GM18867 (cell line): ENCODE data around the gene KRT34.
"Not testable (repeated sequence)": the region's sequence is repeated elsewhere in the genome, so short reads cannot be mapped to it uniquely, and the experiment has no call there.

Experiments used
- ATAC-seq: cut with Tn5 transposase; IDR thresholded peaks from one replicate; pipeline ENCODE4 v1.9.1; 2021; ENCODE audit warnings: mild to moderate bottlenecking, moderate library complexity; ENCODE audit not compliant: unreplicated experiment

Gene KRT34

DNA sequence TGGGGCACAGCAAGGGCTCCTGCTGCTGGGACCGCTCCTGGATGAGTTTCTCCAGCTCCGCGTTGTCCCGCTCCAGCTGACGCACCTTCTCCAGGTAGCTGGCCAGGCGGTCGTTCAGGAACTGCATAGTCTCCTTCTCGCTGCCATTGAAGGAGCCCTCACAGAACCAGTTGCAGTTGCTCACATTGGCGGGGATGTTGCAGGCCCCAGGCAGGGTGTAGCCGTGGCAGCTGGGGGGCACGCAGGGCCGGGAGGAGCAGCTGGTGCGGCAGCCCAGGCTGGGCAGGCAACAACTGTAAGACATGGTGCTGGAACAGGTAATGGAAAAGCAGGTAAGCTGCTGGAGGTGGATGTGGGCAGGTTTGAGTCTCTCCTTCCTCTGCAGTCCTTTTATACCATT is at the start of gene KRT34:
TSS of gene KRT34 (minus strand) at position 364 of the 400 bp plus-strand sequence. CDS start at position 304, 60 bp downstream.
- ATAC-seq: not testable (repeated sequence)

DNA sequence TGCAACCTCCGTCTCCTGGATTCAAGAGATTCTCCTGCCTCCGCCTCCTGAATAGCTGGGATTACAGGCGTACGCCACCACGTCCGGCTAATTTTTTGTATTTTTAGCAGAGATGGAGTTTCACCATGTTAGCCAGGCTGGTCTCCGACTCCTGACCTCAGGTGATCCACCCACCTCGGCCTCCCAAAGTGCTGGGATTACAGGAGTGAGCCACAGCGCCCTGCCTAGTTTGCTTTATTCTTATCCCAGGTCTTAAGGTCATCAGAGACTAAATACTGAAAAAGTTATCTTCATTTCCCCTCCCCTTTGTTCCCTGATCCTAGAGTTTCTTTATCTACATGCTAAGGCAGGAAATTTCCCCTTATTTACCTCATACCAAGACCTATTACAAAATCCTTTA is 48.3 kb upstream of the KRT34 start:
- ATAC-seq: not testable (repeated sequence)

DNA sequence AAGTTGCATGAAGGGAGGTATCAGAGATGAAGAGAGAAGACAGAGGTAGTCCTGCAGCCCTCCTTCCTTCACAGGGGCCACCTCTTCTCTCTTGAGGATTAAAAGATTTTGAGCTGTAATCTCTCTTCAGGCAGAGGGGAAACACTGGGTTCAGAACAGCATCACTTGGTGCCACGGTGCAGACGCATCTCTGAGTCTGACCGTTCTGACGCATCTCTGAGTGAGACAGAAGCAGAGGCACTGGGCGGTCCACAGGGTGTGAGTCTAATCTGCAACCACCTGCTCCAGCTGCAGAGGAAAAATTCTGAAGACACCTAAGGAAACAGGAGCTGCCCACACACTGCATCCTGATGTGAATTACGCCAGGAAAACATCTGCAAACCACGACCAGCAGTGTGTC is 47.6 kb upstream of the KRT34 start:
- ATAC-seq: no peak

DNA sequence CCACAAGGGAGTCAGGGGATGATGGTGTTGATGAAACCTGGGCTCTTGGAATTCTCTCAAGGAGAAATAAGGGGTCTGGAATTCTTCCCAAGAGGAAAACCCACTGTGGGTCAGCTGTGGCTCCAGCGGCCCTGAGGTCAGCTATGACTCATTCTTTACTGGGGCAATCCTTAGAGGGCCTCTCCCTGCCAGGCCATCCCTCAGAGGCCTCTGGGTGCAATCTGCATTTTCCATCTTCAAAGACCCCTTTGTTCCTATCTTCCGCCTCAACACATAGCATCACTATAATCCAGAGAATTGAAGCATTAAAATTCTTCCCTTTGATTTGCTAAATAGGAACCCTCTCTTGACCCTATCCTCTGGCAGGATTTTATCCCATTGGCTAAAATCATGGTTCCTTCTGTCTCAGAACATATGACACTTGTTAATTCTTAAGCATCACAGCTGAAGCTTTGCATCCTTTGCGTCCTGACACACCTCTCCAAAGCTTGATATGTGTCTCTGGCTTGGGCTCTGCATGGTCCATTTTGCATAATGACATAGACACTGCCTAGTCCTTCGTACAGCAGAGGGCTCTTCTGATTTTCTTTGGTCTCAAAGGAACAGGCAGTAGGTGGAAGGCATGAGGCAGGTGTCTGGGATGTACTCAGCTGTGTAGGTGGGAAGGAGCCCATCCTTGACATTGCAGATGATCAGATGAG is 46.6 kb upstream of the KRT34 start:
- no peak for ATAC-seq

DNA sequence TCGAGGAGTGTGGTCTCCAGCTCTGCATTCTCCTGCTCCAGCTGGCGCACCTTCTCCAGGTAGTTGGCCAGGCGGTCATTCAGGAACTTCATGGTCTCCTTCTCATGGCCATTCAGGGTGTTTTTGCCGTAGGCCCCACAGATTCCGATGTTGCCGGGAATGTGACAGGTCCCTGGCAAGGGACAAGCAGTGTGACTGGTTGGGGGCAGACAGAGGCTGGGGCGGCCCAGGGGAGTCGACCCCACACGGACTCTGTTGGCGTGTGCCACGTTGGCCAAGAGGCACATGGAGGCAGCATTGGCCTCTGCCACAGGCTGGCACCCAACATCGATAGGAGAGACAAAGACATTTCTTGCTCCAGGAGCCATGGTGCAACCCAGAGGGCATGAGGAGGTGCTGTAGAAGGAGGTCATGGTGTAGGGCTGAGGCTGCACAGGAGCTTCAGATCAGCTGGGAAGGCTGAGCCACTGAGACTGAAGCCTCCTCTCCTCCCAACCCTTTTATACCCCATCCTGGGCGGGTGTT is 42.1 kb upstream of the KRT34 start, which contains the start of gene KRT37:
TSS of gene KRT37 (minus strand) at position 475 of the 525 bp plus-strand sequence. CDS start at position 413, 62 bp downstream.
- ATAC-seq: no peak

DNA sequence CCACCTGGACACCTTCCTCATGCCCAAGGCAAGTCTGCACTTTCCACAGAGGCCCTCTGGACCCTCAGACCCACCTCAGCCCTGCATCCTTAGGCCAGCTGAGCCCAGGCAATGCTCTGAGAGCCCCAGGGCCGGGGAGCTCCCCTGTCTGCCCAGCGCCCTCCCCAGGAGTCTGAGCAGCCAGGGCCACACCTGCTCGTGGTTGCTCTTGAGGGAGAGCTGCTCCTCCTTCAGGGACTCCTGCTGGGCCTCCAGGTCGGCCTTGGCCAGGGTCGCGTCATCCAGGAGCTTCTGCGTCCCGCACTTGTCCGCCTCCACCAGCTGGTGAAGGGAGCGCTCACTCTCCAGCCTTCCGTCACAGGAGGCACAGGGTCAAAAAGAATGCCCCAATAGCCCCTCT is 40.5 kb upstream of the KRT34 start:
- ATAC-seq: not testable (repeated sequence)

DNA sequence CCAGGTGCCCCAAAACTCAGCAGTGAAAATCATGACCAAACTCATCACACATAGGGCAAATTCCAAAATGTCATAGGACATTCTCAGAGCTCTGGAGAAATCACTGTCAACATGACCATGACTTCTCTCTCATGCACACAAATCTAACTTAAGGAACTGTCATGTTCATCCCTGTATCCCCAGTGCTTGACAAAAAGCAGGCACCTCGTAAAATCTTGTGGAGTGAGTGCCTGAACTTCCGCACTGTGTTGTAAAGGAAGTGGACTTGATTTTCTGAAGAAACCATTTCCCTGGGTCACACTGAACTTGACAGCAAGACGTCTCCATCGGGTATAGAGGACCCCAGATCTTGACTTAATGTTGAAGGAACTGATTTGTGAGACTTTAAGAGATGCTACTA is 39.5 kb upstream of the KRT34 start:
- no peak for ATAC-seq

DNA sequence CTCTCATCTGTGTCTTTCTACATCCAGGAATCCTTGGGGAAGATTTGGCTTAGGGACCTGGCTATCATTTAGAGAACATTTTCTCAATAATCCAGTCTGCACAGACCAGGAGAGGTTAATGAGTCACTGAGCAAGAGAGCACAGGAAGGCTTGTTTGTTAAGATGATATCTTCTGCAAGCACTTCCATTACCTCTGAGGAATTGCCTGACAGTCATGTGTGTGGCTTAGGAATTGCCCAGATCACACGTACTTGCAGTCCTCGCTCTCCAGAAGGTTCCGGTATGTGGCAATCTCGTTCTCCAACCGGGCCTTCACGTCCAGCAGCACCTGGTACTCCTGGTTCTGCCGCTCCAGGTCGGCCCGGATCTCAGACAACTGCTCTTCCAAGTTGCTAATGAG is 39.0 kb upstream of the KRT34 start:
- no peak for ATAC-seq

DNA sequence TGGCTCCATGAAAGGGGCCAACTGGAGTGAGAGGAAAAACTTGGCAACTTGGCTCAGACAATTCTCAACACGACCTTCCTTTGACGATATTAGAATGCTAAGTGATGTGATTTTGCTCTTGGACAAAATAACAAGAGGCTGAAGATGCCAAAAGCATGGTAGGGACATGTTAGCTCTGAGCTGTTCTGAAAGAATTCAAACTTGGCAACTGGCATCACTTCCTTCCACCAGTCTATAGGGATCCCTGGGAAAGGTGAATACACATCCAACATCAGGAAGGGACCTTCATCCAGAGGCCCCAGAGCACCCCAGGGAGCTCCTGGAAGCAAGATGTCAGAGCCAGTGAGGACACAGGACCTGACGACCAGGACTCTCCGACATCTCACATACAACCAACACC is 38.0 kb upstream of the KRT34 start:
- no peak for ATAC-seq

DNA sequence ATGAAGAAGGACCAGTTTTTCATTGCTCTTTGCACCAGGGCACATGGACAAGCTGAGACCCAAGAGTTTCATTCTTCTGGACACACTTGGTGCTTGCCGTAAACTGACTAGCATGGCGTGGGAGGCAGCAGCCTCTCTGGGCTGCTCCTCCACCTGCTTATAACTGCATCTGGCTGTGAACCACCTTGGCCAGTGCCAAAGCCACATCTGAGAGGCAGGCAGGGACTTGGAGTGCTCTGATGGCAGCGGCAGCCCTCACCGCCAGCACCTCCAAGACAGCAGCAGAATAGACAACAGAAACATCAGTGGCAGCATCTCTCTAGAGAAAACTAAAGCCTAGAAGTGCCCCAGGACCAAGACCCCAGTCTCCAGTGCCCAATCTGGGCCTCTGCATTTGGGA is 37.6 kb upstream of the KRT34 start:
- ATAC-seq: no peak

DNA sequence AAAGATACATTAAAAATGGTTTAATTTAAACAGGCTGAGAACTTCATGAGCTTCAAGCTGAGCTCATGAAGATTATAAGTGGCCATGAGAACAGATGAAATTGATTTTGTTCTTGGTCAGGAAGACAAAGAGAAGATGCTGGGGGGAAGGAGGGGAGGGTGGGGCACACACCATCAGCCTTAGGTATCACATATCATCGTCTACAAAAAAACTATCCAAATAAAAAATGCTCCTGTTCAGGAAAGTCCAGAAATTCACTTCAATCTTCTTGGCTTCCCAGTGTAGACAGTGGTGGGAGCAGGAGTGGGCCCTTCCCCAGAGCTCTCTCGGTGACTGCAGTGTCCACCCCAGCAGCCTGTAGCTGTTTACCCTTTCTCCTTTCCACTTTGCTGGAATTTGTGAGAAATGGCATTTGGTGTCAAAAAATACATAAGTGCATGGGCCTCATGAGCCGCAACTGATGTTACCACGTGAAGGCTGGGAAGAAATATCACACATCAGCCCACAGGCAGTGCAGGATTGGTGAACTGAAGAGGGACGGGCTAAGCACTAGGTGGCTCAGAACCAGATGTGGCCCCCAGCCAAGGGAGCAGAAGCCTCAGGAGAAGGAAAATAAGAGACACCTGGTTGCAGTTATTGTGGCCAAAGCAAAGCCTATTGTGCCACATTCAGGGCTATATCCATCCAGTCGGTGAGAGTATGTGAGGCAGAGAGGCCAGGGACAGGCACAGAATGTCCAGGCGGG is 36.2 kb upstream of the KRT34 start:
- ATAC-seq: no peak

DNA sequence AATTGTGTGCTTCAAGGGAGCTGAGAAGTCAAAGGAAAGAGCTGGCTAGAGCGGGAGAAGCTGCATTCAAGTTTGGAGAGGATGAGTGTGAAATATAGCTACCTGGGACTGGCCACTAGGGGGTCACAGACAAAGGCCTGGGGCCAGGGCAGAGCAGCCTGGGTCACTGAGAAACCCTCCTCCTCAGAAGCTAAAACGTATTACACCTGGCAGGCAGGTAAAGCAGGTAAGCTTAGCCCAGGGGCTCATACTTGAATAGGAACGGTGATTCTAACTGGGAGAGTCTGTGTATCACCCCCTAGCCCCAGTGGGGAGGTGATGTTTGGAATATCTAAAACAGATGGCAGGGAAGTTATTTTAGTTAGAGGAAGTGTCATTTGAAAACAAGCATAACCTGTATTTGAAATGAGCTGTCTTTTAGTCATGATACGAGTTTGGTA is 35.5 kb upstream of the KRT34 start:
- ATAC-seq: no peak

DNA sequence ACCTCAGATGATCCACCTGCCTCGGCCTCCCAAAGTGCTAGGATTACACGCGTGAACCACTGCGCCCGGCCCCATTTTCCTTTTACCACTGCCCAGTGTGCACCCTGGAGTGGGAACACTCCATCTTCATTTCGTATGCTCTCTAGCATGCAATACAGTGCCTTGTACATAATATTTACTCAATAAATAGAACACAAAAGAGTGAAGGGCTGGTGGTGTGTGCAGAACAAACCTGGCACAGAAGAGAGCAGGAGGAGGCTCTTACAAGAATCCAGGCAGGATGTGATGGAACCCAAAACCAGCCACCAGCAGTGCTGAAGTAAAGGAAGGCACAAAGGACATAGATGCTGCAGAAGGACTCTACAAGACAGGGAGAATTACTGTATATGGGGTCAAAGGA is 35.0 kb upstream of the KRT34 start:
- ATAC-seq: no peak

DNA sequence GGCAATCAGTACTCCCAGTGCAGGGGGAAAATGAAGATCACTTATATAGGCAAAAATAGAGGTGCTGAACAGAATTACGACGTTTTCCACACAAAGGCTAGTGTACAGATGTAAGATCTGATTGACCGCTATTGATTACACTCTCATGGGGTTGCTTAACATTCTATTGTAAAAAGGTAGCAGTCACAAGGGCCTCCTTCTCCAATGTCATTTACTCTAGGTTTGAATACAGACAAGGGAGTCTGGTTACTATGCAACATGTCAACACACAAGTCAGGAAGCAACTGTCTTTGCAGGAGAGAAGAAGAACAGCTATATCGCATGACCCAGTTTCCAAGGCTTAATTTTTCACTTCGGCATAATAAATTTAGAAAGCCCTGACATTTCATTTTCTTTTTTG is 34.4 kb upstream of the KRT34 start:
- no peak for ATAC-seq

DNA sequence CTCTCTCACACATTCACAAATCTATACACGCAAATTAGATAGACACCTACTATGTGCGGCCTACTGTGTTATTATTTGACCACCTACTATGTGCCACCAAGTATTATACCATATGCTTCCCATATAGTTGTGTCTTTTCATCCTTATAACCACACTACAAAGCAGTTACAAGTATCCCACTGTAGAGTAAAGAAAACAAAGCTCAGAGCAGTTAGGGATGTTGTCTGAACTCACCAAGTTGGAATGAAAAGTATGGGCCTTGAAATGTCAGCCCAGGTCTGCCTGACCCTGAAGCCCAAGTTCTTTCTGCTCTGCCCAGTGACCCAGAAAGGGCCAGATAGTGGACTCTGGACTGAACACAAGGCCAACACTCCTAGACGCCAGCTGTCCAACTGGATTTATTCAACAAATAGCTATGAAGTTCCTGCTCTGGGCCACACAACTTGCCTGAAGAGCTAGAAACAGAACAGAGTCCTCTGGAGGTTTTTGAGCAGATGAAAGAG is 33.8 kb upstream of the KRT34 start:
- no peak for ATAC-seq

DNA sequence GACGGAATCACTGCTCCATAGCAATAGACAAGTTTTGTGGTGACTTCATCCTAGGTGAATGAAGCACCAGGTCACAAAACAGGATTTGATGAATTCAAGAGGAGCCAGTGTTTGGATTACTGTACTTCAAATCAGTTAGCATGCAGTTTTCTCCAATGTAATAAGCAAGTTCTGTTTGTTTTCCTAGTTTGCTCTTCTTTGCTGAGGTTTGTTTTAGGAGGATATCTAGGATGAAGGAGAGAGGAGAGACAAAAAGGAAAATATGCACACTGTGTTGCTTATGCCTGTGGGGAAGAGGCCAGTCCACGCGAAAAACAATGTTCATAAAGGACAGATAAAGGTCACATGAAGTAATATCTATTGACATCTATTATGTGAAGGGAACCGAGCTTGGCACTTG is 33.3 kb upstream of the KRT34 start:
- no peak for ATAC-seq

DNA sequence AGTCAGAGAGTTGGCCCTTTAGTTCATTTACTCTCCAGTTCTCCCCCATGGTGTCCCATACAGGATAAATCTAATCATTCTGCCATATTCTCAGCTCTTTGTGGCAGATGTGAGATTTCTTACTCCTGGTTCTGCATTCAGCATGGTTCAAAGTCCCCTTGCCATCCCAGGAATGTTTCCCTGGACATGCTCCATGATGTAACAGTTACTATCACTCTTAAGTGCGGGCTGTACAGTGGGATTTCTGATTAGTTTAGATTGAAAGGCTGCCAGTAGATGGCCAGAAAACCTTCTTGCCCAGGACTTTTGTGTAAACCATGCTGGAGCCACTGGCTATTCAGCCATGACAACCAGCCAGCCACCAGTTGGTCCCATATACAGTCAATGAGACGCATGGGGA is 31.9 kb upstream of the KRT34 start:
- ATAC-seq: no peak

DNA sequence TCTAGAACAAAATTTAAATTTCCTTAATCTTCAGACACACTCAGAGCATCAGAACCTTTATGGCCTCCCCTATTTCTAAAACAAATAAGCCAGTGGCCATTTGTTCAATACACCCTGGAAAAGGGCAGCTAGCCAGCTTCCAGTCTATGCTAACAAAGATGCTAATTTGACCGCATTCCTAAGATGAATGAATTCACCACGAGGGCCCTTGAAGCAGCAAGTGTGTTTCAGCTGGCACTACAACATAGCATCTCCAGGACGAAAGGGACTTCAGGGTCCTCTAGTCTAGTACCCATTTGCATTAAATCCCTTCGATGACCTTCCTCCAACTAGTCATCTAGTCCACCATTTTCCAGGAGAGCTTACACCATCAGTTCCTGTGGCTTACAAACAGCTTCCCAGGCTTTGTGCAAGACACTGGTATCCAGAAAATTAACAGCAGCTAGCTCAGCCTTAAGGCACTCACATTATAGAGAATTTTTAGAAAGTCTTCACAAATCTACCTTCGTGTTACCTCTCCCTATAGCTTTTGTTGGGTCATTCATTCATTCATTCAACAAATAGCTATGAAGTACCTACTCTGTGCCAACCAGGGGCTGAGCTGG is 31.3 kb upstream of the KRT34 start:
- ATAC-seq: no peak

DNA sequence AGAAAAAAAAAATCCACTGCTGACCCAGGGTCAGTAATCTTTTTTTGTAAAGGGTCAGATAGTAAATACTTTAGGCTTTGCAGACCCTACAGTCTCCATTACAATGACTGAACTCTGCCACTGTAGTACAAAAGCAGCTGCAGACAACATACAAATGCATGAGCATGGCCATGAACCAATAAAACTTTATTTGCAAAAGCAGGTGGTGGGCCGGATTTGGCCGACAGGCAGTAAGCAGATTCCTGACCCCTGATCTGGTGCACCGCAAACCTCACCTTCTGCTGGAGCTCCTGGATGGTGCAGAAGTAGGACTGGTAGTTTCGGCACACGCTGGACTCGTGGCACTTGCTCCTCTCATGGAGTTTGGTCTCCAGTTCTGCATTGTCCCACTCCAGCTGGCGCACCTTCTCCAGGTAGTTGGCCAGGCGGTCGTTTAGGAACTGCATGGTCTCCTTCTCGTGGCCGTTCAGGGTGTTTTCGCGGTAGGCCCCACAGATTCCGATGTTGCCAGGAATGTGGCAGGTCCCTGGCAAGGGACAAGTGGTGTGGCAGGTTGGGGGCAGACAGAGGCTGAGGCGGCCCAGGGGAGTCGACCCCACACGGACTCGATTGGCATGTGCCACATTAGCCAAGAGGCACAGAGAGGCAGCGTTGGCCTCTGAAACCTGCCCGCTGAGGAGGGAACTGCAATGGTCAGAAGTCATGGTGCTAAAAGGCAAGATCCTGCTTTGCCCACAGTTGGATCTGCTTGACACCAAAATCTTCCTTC is 29.1 kb upstream of the KRT34 start:
- ATAC-seq: no peak

DNA sequence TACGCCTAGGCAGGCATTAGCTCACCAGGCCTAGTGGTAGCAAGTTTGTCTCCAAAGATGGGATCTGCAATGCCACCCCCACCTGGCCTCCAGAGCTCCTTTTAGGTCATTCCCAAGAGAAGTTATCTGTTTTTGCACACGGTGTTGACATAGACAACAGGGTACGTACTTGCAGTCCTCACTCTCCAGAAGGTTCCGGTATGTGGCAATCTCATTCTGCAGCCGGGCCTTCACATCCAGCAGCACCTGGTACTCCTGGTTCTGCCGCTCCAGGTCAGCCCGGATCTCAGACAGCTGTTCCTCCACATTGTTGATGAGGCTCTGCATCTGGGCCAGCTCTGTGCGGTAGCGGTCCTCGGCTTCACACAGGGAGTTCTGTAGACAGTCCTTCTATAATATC is 25.1 kb upstream of the KRT34 start:
- no peak for ATAC-seq

DNA sequence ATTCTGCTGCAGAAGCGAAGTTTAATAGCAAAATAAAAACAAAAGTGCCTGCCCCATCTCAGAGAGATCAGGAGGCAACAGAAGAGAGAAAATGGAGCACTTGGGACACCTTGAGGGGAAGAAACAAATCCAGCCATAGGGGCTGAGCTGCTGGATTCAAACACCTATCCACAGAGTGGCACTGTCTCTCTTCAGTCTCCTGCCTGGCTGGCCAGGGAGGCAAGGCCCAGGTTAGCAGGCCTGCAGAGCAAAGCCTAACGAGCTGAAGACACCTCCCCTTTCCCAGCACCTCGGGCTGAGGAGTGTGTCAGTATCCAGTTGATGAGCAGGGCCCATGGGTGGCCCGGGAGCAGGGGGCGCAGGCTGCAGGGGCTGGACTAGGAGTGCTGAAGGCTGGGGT is 24.1 kb upstream of the KRT34 start:
- ATAC-seq: no peak
